OCI-LY7 (cell line): ENCODE results near the gene TMEM213.

Experiments used
- EZH2phosphoT487 ChIP-seq: fragments of 200-600 bp; sonication (generic); IDR thresholded peaks from 2 replicates; pipeline ENCODE4 v1.6.1; 2018; ENCODE audit warnings: low read depth, borderline replicate concordance, mild to moderate bottlenecking, mixed run types, antibody characterized with exemption, low read length, moderate library complexity, mixed read lengths
- TF ChIP-seq, protein P1 (sequence below): fragments of 200-600 bp; sonication (generic); conservative IDR thresholded peaks from 2 replicates; pipeline ENCODE4 v1.5.1; 2014; ENCODE audit warnings: mild to moderate bottlenecking, antibody characterized with exemption, low read length, moderate library complexity, mixed read lengths

DNA sequence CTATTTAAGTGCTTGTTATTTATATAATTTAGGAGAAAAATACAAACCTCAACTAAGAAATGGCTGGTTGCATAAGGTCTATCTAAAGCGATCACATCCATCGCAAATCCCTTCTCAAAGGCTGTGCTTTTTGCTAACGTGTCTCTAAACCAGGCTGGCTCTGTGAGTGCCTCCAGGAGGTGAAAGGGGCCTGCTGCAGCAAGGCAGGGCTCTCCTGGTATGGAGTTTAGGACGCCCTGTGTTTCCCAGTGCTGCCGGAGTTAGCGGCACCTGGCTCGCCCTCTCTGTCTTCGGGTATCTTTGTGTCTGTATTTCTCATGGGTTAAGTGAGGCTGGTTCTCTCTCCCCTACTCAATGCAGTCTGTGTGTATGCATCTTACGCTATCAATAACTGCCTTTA, 68.6 kb downstream of the TMEM213 start:
- TF ChIP-seq, protein P1, sequence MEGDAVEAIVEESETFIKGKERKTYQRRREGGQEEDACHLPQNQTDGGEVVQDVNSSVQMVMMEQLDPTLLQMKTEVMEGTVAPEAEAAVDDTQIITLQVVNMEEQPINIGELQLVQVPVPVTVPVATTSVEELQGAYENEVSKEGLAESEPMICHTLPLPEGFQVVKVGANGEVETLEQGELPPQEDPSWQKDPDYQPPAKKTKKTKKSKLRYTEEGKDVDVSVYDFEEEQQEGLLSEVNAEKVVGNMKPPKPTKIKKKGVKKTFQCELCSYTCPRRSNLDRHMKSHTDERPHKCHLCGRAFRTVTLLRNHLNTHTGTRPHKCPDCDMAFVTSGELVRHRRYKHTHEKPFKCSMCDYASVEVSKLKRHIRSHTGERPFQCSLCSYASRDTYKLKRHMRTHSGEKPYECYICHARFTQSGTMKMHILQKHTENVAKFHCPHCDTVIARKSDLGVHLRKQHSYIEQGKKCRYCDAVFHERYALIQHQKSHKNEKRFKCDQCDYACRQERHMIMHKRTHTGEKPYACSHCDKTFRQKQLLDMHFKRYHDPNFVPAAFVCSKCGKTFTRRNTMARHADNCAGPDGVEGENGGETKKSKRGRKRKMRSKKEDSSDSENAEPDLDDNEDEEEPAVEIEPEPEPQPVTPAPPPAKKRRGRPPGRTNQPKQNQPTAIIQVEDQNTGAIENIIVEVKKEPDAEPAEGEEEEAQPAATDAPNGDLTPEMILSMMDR = no peak
- no peak for TF ChIP-seq EZH2phosphoT487
